Endometrial microvascular endothelial cells (primary cell): ENCODE data around the gene SNX32. TPM values are rescaled to one million over a fixed set of nuclear protein-coding genes. Genes with fewer than 3 reads are reported as not detected.

Experiments used
- in situ Hi-C: cut with HindIII; loops from 2 replicates; pipeline ENCODE4 v1.10.0; 2017; ENCODE audit warnings: low sequenced_read_pairs, low pct_unique_long_range_greater_than_20kb; ENCODE audit errors: inconsistent ontology term
- total RNA-seq: library from RNA; depleted of rRNA; stranded (reverse); fragments of >200 nt; gene quantifications from one replicate; pipeline ENCODE4 v1.2.3, GENCODE V29; 2015; ENCODE audit errors: inconsistent ontology term

The SNX32 gene
- total RNA-seq, 1 donor from 2014 or later: not detected

DNA sequence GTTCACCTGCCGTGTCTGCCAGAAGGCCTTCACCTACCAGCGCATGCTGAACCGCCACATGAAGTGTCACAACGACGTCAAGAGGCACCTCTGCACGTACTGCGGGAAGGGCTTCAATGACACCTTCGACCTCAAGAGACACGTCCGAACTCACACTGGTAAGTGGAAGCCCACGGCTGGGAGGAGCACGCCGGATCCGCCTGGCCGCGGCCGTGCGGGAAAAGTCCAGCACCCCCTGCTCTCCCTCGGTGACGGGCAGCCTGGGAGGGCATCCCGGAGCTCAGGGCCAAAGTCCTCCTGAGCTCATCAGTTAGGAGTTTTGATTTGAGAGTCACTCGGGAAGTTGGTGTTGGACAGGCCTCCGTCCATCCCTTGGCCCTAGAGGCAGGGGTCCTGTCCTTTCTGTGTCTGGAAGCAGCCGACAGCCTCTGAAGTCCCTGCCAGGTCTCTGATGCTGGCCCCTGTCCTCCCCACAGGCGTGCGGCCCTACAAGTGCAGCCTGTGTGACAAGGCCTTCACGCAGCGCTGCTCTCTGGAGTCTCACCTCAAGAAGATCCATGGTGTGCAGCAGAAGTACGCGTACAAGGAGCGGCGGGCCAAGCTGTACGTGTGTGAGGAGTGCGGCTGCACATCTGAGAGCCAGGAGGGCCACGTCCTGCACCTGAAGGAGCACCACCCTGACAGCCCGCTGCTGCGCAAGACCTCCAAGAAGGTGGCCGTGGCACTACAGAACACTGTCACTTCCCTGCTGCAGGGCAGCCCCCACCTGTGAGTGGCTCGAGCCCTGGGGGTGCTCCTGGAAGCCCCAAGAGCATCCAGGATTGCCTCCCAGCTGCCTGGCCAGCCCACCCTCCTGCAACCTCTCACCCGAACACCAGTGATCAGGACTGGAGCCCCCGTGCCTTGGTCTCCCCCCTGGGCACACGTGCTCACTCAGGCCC is 38.9 kb upstream of the SNX32 start:
- in situ Hi-C loops: no loop called here

DNA sequence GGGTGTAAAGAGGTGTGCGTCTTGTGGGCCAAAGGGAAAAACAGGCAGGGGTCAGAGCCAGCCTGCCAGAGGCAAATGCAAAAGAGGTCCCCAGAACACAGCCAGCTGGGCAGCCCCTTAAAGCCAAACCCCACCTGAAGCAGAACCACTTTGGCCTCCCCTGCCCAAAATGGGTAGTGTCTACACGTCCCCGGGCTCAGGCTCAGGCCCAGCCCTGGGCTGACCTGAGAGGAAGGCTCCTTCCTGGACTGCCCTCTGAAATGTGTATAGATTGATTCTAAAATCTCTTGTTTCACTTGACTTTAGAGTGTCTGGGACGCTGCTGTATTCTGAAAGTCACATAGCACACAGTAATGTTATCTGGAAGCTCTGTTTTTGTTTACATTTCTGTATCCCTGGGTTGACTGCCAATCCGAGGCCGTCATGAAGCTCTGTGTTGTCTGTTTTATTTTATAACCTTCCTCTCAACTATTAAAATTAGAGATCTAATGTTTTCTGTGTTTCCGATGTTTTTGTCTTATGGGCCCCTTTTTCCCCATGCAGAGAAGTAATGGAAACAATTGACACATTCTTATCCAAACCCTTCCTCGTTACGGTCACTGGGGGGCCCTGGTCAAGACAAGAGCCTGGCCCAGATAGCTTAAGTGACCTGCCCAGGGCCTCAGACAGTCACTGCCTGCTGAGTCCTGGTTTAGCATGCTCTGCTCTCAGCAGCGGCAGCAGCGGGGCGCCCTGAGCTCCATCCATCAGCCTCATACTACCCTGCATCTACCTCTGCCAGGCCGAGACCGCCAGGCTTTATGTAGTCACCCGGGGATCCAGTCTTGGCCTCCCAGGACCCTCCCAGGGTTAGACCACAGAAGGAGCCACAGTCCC is 36.8 kb upstream of the SNX32 start:
- in situ Hi-C loops: no loop called here

DNA sequence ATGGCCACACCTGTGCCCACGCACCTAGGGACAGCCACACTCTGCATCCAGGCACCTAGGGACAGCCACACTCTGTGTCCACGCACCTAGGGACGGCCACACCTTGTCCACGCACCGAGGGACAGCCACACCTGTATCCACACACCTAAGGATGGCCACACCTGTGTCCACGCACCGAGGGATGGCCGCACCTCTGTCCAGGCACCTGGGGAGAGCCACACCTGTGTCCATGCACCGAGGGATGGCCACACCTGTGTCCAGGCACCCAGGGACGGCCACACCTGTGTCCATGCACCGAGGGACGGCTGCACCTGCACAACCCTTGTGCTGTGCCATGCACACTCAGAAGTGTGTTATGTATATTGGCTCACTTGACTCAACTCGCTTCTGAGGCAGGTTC is 36.1 kb upstream of the SNX32 start:
- in situ Hi-C loops: no loop called here

DNA sequence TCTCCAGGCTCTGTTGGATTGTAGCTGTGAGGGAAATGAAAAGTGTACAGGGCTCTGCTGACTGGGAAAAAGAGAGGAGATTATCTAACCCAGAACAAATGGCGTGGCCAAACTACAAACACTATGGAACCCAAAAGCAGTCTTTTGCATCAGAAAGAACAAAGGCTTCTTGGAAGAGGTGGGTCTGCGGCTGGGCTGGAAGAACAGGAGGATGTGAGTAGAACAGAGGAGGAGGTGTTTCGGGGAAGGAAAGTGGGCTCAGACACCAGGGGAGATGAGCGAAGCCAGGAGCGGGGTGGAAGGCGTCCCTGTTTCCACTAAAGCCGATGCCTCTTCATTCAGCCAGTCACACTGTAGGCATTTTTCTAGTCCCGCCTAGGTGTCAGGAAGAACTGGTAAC is 34.9 kb upstream of the SNX32 start:
- in situ Hi-C loops: no loop called here

DNA sequence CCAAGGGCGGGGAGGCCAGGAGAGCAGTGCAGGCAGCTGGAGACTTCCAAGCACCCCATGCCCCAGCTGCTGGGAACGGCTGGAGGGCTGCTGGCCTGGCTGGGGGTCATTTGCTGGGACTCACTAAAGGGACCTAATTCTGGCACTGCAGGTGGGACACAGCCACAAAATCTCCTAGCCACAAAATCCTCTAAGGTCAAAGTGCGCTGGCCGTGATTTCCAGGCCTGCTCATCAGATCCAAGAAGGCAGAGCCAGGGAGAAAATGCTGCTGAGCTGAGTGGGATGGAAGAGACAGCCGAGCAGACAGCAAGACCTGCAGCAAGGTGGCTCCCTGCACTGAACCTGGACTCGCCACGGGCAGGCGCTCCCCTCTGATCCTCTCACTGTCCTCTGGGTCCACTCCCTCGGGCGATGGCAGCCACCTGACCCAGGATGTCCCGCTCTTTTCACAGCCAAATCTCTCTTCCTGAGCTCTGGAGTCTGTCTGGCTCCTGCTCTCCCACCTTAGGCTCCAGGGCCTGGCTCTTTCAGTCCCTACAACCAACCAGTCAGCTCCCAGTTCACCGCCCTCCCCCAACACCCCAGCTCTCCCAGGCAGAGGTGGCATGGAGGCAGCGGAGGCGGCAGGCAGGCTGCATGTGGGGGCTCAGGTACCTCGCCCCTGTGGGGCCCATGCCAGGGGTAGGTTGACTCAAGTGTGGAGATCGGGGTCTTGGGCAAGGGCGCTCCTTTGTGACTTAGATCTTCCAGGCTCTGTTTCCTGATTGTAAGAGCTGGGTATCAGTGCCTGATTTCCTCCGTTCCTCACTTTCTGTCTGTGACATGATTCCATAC is 32.4 kb upstream of the SNX32 start:
- in situ Hi-C loops: no loop called here

DNA sequence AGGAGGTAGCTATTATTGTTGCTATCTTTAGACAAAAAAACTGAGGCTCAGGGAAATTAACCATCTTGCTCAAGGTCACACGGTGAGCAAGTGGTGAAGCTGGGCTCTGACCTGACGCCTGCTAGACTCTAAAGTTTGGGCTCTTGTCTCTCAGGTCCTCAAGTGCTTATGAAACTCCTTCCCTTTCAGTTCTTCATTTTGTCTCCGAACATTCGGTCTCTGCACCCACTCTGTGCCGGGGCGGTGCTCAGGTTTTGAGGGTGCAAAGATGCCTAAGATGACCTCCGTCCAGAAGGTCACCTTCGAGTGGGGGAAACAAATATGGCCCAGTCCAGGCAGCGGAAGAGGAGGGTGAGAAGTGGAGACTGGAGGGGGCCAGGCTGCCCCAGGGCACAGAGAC is 30.9 kb upstream of the SNX32 start:
- in situ Hi-C loops: no loop called here

DNA sequence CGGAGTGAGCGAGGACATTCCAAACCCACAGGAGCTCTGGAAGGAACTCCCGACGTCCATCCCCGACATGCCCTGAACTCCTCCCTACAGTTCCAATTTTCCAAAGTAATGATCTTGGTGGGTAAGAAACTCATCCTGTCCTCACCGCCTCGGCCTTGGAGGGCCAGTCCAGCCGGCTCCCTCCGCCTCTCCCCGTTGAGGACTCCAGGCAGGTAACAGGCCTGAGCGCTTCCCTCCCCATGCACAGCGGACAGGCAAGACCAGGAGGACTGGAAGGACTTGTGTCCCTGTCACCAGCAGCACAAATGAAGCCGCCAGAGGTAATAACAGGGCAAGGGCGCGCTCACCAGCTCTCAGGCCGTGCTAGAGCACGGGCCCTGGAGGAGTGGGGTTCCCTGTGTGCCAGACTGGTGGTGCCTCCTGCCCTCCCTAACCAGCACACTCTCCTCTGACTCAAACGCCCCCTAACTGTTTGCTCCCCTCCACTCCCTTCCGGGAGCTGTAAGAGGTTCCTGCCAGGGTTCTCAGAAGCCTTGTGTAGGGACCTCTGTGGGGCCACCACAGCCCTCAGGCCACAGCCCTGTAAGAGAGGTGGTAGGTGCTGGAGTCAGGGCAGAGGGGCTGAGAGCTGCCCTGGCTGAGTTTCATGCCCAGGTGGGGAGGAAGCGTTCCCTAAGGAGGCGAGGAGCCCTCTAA is 29.8 kb upstream of the SNX32 start:
- in situ Hi-C loops: no loop called here

DNA sequence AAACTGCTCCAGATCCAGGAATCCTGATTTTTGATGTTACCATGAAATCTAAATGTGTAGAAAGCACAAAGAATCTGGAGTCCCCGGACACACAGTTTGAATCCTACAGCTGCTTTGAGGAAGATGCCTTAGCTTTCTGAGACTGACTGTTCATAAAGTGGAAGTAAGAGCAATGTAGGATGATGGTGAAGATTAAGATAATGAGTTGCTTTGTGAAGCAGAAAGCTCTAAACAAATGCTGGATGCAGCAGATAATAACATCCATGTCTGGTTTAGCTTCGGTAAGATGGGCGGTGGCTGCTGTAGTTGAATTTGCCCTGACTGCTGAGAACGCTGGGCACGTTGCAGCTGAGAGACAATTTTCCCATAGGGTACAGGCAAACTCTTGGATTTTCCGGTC is 26.8 kb upstream of the SNX32 start:
- in situ Hi-C loops: no loop called here

DNA sequence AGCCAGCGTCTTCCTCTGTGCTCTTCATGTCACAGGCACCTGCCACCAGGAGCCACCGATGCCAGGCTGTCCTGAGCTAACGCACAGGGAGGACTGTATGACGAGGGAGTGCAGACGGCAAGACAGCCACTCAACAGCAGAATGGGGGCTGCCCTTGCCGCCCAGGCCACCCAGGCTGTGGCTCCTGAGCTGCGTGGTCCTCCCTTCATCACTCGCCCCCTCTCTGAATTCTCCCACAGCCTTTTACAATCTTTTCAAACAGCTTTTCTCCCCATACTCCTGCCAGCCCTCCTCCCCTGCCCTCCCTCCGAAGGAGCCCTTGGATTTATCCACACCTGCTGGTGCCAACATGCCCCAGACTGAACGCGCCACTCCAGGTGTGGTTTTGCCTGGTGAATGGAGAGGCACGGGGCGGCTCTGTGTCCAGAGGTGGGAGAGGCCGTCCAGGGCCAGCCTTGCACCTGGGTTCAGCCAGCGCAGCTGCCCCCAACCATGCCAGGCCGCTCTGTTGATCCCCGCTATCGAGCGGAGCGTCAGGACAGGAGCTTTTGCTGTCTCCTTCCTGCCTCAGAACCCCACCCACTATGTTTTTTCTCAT is 24.9 kb upstream of the SNX32 start:
- in situ Hi-C loops: no loop called here

DNA sequence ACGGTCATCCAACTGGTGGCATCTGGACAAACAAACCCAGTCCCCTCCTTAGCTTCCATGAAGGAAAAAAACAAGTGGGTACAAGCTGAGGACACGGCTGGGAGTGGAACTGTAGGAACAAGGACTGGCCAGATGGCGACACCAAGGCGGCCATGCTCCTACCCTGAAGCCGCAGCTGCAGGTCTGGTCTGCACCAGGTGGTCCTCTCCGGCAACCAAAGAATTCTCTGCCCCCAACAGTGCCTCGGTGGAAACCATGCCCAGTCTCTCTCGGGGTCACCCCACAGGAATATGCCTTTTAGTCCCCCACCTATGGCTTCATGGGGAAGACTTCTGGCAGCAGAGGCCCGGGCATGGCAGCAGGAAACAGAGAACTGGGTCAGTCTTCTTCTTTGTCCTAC is 24.3 kb upstream of the SNX32 start:
- in situ Hi-C loops: no loop called here

DNA sequence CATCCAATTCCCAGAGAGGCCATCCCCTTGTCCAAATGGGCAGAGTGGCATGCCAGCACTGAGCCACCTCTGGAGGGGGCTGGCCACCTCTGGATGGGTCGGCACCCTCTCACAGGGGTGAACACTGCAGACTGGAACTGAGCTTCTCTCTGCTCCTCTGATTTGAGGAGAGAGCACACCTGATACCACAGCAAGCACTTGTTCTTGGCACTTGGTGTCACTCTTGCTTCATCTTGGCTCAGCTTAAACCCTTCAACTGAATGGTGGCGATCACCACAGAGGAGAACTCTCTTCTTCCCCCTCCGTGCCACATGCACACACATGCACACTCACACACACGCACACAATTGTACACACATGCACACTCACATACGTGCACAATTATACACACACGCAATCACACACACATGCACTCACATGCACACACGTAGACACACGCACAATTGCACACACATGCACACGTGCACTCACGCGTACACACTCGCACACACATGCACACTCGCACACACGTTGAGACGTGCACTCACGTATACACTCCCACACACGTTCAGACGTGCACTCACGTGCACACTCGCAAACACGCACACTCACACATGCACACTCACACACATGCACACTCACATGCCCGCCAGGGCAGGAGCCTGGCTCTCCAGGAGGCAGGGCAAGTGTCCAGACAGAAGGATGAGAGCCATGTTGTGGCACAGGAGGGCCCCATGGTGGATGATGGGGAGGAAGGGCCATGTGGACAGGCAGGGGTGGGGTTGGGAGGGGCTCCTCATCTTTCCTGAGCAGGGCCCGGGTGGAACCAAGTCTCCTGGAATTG is 23.5 kb upstream of the SNX32 start:
- in situ Hi-C loops: no loop called here

DNA sequence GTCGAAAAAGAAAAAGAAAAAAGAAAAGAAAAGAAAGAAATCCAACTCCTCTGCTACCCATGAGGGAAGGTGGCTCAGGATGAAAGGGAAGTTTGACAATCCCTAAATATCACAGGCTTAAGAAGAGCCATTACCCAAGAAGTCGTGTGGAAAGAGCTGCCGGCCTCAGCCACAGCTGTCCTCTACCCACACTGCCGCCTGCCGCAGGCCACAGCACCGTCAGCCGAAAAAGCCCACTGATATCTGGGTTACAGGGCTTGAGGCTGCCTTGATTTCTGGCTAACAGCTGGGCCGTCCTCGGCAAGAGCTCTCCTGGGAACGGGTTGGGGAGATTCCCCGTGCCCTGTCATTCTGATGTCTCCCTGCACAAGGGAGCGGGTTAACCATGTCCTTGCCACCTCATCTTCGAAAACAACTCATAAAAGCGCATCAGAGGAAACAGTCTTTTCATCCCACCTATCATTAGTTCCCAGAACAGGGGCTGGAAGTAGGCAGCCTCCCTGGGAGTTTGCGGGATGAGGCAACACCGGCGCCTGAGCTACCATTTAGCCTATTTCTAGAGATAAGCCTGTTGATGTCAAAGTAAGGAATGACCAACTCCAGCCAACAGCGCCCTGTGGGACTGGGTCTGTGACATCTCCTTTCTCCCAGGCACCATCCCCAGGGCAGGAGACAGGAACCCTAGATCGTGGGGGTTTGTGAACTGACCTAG is 21.8 kb upstream of the SNX32 start:
- in situ Hi-C loops: no loop called here

DNA sequence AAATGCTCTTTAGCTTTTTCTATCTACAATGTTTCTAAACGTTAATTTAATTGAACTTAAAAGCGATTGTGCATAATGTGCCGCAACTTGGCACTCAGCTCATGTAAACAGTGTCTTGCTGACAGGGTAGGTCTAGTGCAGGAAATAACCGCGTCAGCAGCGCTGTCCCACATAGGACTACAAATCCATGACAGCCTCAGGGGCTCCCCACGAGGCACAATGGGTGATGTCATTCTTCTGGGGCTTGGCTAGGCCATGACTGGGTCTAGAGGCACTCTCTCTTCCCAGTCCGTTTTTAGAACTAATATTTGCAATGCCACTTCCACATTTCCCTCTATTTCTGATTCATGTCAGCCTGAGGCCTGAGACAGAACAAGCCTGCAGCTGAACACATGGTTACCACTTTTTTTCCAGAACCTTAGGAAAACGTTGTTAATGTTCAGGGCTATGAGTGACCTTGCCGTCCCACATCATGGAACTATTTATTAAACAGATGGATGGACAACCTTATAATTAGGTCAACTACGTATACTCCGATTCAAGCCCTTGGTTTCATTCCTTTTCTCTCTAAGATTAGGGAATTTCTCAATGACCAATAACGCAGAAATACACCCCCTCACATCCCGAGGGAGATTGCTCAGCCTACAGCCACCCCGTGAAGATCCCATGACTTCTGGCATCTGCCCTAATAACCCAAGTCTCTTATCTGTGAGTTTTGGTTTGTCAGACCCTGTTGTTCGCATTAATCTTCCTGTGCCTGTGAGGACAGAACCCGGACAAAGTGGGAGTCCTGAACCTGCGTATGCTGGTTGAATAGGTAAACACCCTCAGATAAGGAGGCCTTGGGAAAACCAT is 19.4 kb upstream of the SNX32 start:
- in situ Hi-C loops: no loop called here

DNA sequence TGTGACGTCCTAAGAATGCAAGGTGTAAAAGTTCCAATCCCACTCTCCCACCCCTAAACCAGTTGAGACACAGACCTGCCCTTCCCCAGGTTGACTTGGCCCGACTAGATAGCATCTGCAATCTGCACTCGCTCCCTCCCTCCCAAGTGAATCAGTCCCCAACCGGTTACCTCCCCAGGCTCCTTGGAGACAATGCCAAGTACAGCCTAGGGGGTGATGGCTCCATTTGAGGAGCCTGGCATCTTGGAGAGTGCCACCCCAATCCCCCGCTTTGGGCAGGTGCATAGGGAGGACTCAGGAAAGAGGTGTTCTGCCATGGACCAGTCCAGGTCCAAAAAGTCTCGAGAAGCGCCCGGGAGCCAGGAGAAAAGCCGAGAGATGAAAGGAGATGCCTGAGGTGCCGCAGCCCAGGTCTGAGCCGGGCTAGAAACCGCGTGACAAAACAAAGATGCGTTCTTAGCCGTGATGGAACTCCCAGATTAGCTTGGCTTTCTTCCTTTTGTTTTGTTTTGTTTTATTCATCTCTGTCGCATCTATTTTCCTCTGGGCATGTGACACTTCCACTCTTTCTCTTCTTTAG is 18.7 kb upstream of the SNX32 start:
- in situ Hi-C loops: no loop called here

DNA sequence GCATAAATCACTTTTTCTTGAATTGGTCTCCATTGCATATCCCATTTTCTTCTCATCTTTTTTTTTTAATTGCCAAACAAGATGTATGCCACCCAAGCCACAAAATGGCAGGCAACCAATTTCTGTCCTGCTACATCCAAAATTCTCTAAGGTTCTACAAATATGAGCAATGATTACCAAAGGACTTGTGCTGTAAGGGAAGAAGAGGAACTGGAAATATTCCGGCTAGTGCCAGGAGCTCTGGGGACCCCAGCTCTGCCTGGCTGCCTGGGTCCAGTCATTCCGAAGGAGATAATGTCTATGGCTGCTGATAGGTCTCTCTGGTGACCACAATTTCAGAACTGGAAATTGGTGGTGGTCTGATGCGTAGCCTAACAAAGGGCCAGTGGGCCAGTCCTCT is 17.1 kb upstream of the SNX32 start:
- in situ Hi-C loops: no loop called here
